ENCODE data around the gene NEURL1B.

DNA sequence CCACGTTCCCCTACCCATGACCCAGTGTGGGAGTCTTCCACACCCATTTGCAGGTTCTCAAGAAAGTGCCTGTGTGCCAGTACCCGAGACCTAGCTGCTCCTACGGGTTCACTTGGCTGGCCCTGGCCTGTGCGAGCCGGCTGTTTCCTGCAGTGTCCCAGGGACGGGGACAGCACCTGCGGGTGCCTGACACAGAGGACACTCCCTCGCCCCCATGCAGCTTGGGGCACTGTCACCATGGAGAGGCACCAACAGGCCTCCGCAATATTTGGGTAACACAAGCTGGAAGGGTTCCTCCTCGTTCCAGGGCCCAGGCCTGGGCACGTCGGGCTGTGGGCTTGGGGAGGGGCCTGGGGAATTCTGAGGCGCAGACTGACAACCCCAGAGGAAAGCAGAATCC lies 88.5 kb downstream of the NEURL1B start:
- TF ChIP-seq POLR2AphosphoS5 (IDR thresholded peaks at IDR 0.05; ENCODE audit: low read depth, low read length), result no peak
- TF ChIP-seq POLR2A (IDR thresholded peaks at IDR 0.05; ENCODE audit: low read depth, low read length), result no peak

Measured in GM12892 (cell line).